Measurements from ENCODE around the gene CIART.

CIART gene

GRCh38 chr1:150262388-150263320, 19.7 kb upstream of the CIART start:
- Histone ChIP-seq H3K4me3 (ENCODE audit: severe bottlenecking) (no peak overlapping the region), H3K36me3 (ENCODE audit: low read depth) (peaks cover 29% of the 10 kb centered on the region), H3K4me1 (ENCODE audit: insufficient read depth, poor library complexity, severe bottlenecking) (peaks cover 39% of the 10 kb centered on the region), H3K9me3 (ENCODE audit: severe bottlenecking) (no peaks in the 10 kb centered on the region), H3K27me3 (ENCODE audit: insufficient read depth, poor library complexity, severe bottlenecking) (no peaks in the 10 kb centered on the region), H3K27ac (ENCODE audit: poor library complexity, severe bottlenecking) (peak overlapping the region; percentile 96)
- ATAC-seq (ENCODE audit: low read depth) (peak; percentile 65), DNase-seq (ENCODE audit: low spot score) (no peak)
- peak; percentile 9 for TF ChIP-seq CTCF (IDR thresholded peaks at IDR 0.05; ENCODE audit: poor library complexity, severe bottlenecking)

- Histone ChIP-seq H3K4me1 (ENCODE audit: insufficient read depth, poor library complexity, severe bottlenecking) (peaks cover 39% of the 10 kb centered on the region), H3K9me3 (ENCODE audit: severe bottlenecking) (no peaks in the 10 kb centered on the region), H3K27ac (ENCODE audit: poor library complexity, severe bottlenecking) (peak overlapping the region; percentile 96), H3K36me3 (ENCODE audit: low read depth) (peaks cover 29% of the 10 kb centered on the region), H3K4me3 (ENCODE audit: severe bottlenecking) (no peak overlapping the region), H3K27me3 (ENCODE audit: insufficient read depth, poor library complexity, severe bottlenecking) (no peaks in the 10 kb centered on the region)
- no peak for TF ChIP-seq CTCF (IDR thresholded peaks at IDR 0.05; ENCODE audit: poor library complexity, severe bottlenecking)
- no peak for ATAC-seq (ENCODE audit: low read depth)
- no peak for DNase-seq (ENCODE audit: low spot score)
These were observed 18.8 kb upstream of the CIART start for GRCh38 chr1:150263549-150263948.

GRCh38 chr1:150267896-150268295, 14.5 kb upstream of the CIART start:
- H3K27ac ChIP-seq (ENCODE audit: poor library complexity, severe bottlenecking), result peak overlapping the region; percentile 49
- H3K27me3 ChIP-seq (ENCODE audit: insufficient read depth, poor library complexity, severe bottlenecking), result no peaks in the 10 kb centered on the region
- H3K4me1 ChIP-seq (ENCODE audit: insufficient read depth, poor library complexity, severe bottlenecking), result peaks cover 6% of the 10 kb centered on the region
- ATAC-seq (ENCODE audit: low read depth) (no peak), DNase-seq (ENCODE audit: low spot score) (no peak)
- H3K4me3 ChIP-seq (ENCODE audit: severe bottlenecking), result peak overlapping the region; percentile 83
- H3K9me3 ChIP-seq (ENCODE audit: severe bottlenecking), result no peaks in the 10 kb centered on the region
- no peak for TF ChIP-seq CTCF (IDR thresholded peaks at IDR 0.05; ENCODE audit: poor library complexity, severe bottlenecking)
- H3K36me3 ChIP-seq (ENCODE audit: low read depth), result peaks cover 29% of the 10 kb centered on the region

- DNase-seq (ENCODE audit: low spot score), result no peak
- H3K36me3 ChIP-seq (ENCODE audit: low read depth), result peaks cover 29% of the 10 kb centered on the region
- peak overlapping the region; percentile 83 for H3K4me3 ChIP-seq (ENCODE audit: severe bottlenecking)
- no peak for TF ChIP-seq CTCF (IDR thresholded peaks at IDR 0.05; ENCODE audit: poor library complexity, severe bottlenecking)
- ATAC-seq (ENCODE audit: low read depth), result peak; percentile 51
- peak overlapping the region; percentile 49 for H3K27ac ChIP-seq (ENCODE audit: poor library complexity, severe bottlenecking)
- H3K9me3 ChIP-seq (ENCODE audit: severe bottlenecking), result no peaks in the 10 kb centered on the region
- H3K4me1 ChIP-seq (ENCODE audit: insufficient read depth, poor library complexity, severe bottlenecking), result peaks cover 1% of the 10 kb centered on the region
- no peaks in the 10 kb centered on the region for H3K27me3 ChIP-seq (ENCODE audit: insufficient read depth, poor library complexity, severe bottlenecking)
These were observed 14.0 kb upstream of the CIART start for GRCh38 chr1:150268340-150268704.

All from RWPE2 (cell line).